Caco-2 (cell line): Measurements from ENCODE around the gene TRPM4. TPM values are rescaled to one million over a fixed set of nuclear protein-coding genes. Genes with fewer than 3 reads are reported as not detected.

Experiments used
- BruUV-seq: library from RNA; stranded (reverse); fragments of 400-500 nt; replicated peaks from 2 replicates; lab custom pipeline; 2021; lab: Mats Ljungman, UMichigan
- CTCF ChIA-PET: fragments of 300-600 bp; sonication (Branson Sonifier 250); formaldehyde crosslinking; loops from one replicate; lab custom pipeline; 2022; ENCODE audit warnings: antibody characterized with exemption; lab: Charles Lee
- POLR2A ChIA-PET: fragments of 300-600 bp; sonication (Branson Sonifier 250); formaldehyde crosslinking; loops from one replicate; lab custom pipeline; 2022; ENCODE audit warnings: antibody characterized with exemption; lab: Charles Lee
- DNase-seq, 2 experiments: peaks; one replicate each; pipeline versions ENCODE4 v3.0.0 to v3.0.0-alpha.2; 2020 to 2022
- H3K27me3 ChIP-seq: replicated peaks from 2 replicates; pipeline ENCODE4 v1.6.0; 2011; ENCODE audit warnings: low read length; ENCODE audit not compliant: control insufficient read depth, insufficient read depth
- H3K36me3 ChIP-seq: 2 replicates; pipeline ENCODE4 v1.5.1; 2011; ENCODE audit warnings: low read length; ENCODE audit not compliant: control insufficient read depth, insufficient read depth
- H3K4me1 ChIP-seq: fragments of 250-450 bp; sonication (Bioruptor Pico); 2 replicates; pipeline ENCODE4 v1.5.1; 2020; ENCODE audit warnings: mild to moderate bottlenecking
- H3K4me3 ChIP-seq: 2 replicates; pipeline ENCODE4 v1.5.1; 2011; ENCODE audit warnings: low read depth, mild to moderate bottlenecking, control low read depth, low read length
- H3K9me3 ChIP-seq: fragments of 250-450 bp; sonication (Bioruptor Pico); 2 replicates; pipeline ENCODE4 v1.5.1; 2020; ENCODE audit warnings: mild to moderate bottlenecking, moderate library complexity
- H3K27ac Mint-ChIP-seq: one replicate; pipeline ENCODE4 v1.8.0; 2022; ENCODE audit warnings: mixed read lengths; ENCODE audit not compliant: unreplicated experiment
- H3K27me3 Mint-ChIP-seq: one replicate; pipeline ENCODE4 v1.8.0; 2022; ENCODE audit warnings: mixed read lengths; ENCODE audit not compliant: insufficient read depth, unreplicated experiment
- H3K36me3 Mint-ChIP-seq: one replicate; pipeline ENCODE4 v1.8.0; 2022; ENCODE audit warnings: mild to moderate bottlenecking, mixed read lengths; ENCODE audit not compliant: insufficient read depth, unreplicated experiment
- H3K4me1 Mint-ChIP-seq: one replicate; pipeline ENCODE4 v1.8.0; 2022; ENCODE audit warnings: low read depth, mixed read lengths; ENCODE audit not compliant: unreplicated experiment
- H3K4me3 Mint-ChIP-seq: one replicate; pipeline ENCODE4 v1.8.0; 2022; ENCODE audit warnings: mild to moderate bottlenecking, moderate library complexity, mixed read lengths; ENCODE audit not compliant: unreplicated experiment
- H3K9me3 Mint-ChIP-seq: one replicate; pipeline ENCODE4 v1.8.0; 2022; ENCODE audit warnings: mixed read lengths; ENCODE audit not compliant: unreplicated experiment
- CTCF ChIP-seq, 2 experiments: fragments of 200-600 bp in 1 of 2; IDR thresholded peaks; 1 replicate in 1 of 2; 2 replicates in 1 of 2; pipeline versions ENCODE4 v1.5.1 to v1.8.0; 2011 to 2022; ENCODE audit warnings: antibody characterized with exemption in 1 of 2, control low read depth in 1 of 2, inconsistent platforms in 1 of 2, low read depth in 1 of 2, low read length in 1 of 2, mild to moderate bottlenecking in 1 of 2, moderate library complexity in 1 of 2; ENCODE audit not compliant: insufficient read depth in 1 of 2, severe bottlenecking in 1 of 2, unreplicated experiment in 1 of 2
- intact Hi-C: fragments of 100-400 bp; cut with micrococcal nuclease; formaldehyde crosslinking; loops from one replicate; pipeline ENCODE4 v1.10.0; 2022; ENCODE audit not compliant: unreplicated experiment
- total RNA-seq: library from RNA; stranded (reverse); gene quantifications from 2 replicates; pipeline ENCODE4 v1.2.3, GENCODE V29; 2022

Gene TRPM4
- total RNA-seq, 1 experiment from 2014 or later, result 27.8 TPM

- H3K36me3 ChIP-seq, result no peaks in the 10 kb centered on the region
- DNase-seq, result peak; percentile 100
- no peak for TF ChIP-seq CTCF (IDR thresholded peaks at IDR 0.05; ENCODE audit: insufficient read depth in 1 of 2, low read depth in 1 of 2, low read length in 1 of 2, severe bottlenecking in 1 of 2, unreplicated experiment in 1 of 2)
- H3K9me3 Mint-ChIP-seq, result peaks cover 3% of the 10 kb centered on the region
- no peaks in the 10 kb centered on the region for H3K9me3 ChIP-seq
- intact Hi-C loops, result loop anchor here (1.0 to 5.0 kb wide), 5 partner anchors 8 to 52 kb away; partner anchors contain the start of genes C19orf73, PPFIA3 and TRPM4
- H3K4me3 ChIP-seq, result peak overlapping the region; percentile 69
- H3K4me3 Mint-ChIP-seq, result peak overlapping the region; percentile 91
- H3K4me1 ChIP-seq, result peaks cover 13% of the 10 kb centered on the region
- no TSS peak for BruUV-seq
- no peaks in the 10 kb centered on the region for H3K27me3 Mint-ChIP-seq
- H3K36me3 Mint-ChIP-seq, result peaks cover 50% of the 10 kb centered on the region
- ChIA-PET CTCF (interaction anchor here (0.5 to 4.6 kb wide), 10 partner anchors 21 to 244 kb away, joined by 3 to 38 read pairs (median 7); partner anchors contain the start of gene LIN7B), POLR2A (interaction anchor here (0.6 to 2.1 kb wide), 12 partner anchors 12 to 810 kb away, joined by 3 to 14 read pairs (median 4); partner anchors contain the start of genes NTF4 and RUVBL2)
- H3K27me3 ChIP-seq, result no peaks in the 10 kb centered on the region
- peak overlapping the region; percentile 61 for H3K27ac Mint-ChIP-seq
- peaks cover 30% of the 10 kb centered on the region for H3K4me1 Mint-ChIP-seq
Observed at GRCh38 chr19:49148784-49149651, 8.6 kb upstream of the TRPM4 start.

DNA sequence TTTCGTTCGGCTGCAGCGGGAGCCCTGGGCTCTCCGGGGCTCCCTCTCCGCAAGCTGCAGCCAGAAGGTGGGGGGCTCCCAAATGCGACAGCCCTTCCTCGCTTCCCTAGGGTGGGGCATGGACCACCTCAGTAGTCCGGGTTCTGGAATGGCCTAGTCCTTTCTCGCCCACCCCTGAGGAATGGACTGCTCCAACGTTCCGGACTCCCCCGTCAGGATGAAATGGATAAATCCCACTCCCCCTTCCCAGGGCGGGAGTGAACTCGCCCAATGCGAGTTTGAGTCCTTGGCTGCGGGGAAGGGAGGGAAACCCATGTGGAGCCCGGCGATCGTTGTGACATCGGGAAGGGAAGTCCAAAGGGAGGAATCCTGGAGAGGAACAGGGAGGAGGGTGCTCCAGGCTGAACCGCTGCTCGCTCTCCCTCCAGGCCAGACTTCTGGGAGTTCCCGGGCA is 7.9 kb upstream of the TRPM4 start:
- Mint-ChIP-seq H3K36me3 (peaks cover 56% of the 10 kb centered on the region), H3K27me3 (no peaks in the 10 kb centered on the region), H3K4me1 (peaks cover 30% of the 10 kb centered on the region), H3K27ac (peak overlapping the region; percentile 61), H3K9me3 (peaks cover 10% of the 10 kb centered on the region), H3K4me3 (peak overlapping the region; percentile 91)
- Histone ChIP-seq H3K9me3 (no peaks in the 10 kb centered on the region), H3K36me3 (no peaks in the 10 kb centered on the region), H3K27me3 (no peaks in the 10 kb centered on the region), H3K4me3 (peak overlapping the region; percentile 69), H3K4me1 (peaks cover 13% of the 10 kb centered on the region)
- TF ChIP-seq CTCF (IDR thresholded peaks at IDR 0.05; ENCODE audit: insufficient read depth in 1 of 2, low read depth in 1 of 2, low read length in 1 of 2, severe bottlenecking in 1 of 2, unreplicated experiment in 1 of 2), result no peak
- CTCF ChIA-PET, result interaction anchor here (0.5 to 4.6 kb wide), 7 partner anchors 22 to 58 kb away, joined by 5 to 38 read pairs (median 9); partner anchors contain the start of gene LIN7B
- POLR2A ChIA-PET, result interaction anchor here (0.6 to 2.1 kb wide), 7 partner anchors 18 to 811 kb away, joined by 3 to 14 read pairs (median 4); partner anchors contain the start of genes NTF4 and RUVBL2
- BruUV-seq, result TSS peak; percentile 58
- intact Hi-C loops, result loop anchor here (1.0 to 5.0 kb wide), 6 partner anchors 8 to 59 kb away; partner anchors contain the start of genes C19orf73, PPFIA3 and TRPM4
- DNase-seq, result peak; percentile 82 to 83
